ENCODE measurements around the gene SCUBE3.

SCUBE3 gene

GRCh38 chr6:35213824-35214756 lies at the start of gene SCUBE3:
Gene SCUBE3, plus strand, starts transcription at chr6:35213956. Its CDS starts 463 bp downstream, at chr6:35214419.
- TF ChIP-seq CTCF (IDR thresholded peaks at IDR 0.05; ENCODE audit: low read depth, low read length, missing control alignments), result no peak
- no peak for DNase-seq (ENCODE audit: low read depth)
- H3K4me3 ChIP-seq (ENCODE audit: low read depth, low read length), result peak within 1 kb of the TSS; percentile 24

- DNase-seq (ENCODE audit: low read depth), result no peak
- H3K4me3 ChIP-seq (ENCODE audit: low read depth, low read length), result no peak overlapping the region
- TF ChIP-seq CTCF (IDR thresholded peaks at IDR 0.05; ENCODE audit: low read depth, low read length, missing control alignments), result no peak
Measured at GRCh38 chr6:35164277-35164676, 49.5 kb upstream of the SCUBE3 start.

DNA sequence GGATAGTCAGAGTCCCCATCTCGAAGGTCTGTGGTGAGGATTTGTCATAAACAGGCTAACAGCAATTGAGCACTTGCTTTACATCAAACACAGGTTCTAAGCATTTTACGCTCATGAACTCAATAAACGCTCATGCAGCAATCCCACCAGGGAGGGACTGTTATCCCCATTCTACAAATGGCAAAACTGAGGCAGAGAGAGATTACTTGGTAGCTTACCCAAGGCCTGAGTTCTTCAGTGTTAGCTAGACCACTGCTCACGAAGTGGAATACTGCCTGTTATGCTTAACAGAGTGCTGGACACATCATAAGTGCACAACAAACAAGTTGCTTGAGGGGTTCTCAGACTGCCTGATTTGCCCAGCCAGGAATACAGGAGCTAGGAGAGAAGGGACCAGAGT lies 48.9 kb upstream of the SCUBE3 start:
- DNase-seq (ENCODE audit: low read depth), result no peak
- H3K4me3 ChIP-seq (ENCODE audit: low read depth, low read length), result no peak overlapping the region
- no peak for TF ChIP-seq CTCF (IDR thresholded peaks at IDR 0.05; ENCODE audit: low read depth, low read length, missing control alignments)

GRCh38 chr6:35165630-35166071 lies 48.1 kb upstream of the SCUBE3 start:
- TF ChIP-seq CTCF (IDR thresholded peaks at IDR 0.05; ENCODE audit: low read depth, low read length, missing control alignments), result no peak

GRCh38 chr6:35166116-35166515 lies 47.6 kb upstream of the SCUBE3 start:
- TF ChIP-seq CTCF (IDR thresholded peaks at IDR 0.05; ENCODE audit: low read depth, low read length, missing control alignments), result no peak

More at GRCh38 chr6:35165630-35166071, 48.1 kb upstream of the SCUBE3 start:
- no peak overlapping the region for H3K4me3 ChIP-seq (ENCODE audit: low read depth, low read length)
- DNase-seq (ENCODE audit: low read depth), result no peak

GRCh38 chr6:35166520-35166919 lies 47.2 kb upstream of the SCUBE3 start:
- no peak overlapping the region for H3K4me3 ChIP-seq (ENCODE audit: low read depth, low read length)
- no peak for DNase-seq (ENCODE audit: low read depth)
- TF ChIP-seq CTCF (IDR thresholded peaks at IDR 0.05; ENCODE audit: low read depth, low read length, missing control alignments), result no peak

More at GRCh38 chr6:35166116-35166515, 47.6 kb upstream of the SCUBE3 start:
- H3K4me3 ChIP-seq (ENCODE audit: low read depth, low read length), result no peak overlapping the region
- no peak for DNase-seq (ENCODE audit: low read depth)
